Stimulated activated CD8-positive, alpha-beta memory T cell treated with anti-CD3 and anti-CD28 coated beads, Interleukin-4, amount 100 ng/mL, for 4 hours (primary cell): ENCODE data around the gene AKR1B15.
A peak's percentile ranks its signal among the peaks of the same experiment; 100 is the strongest.
"Not testable (repeated sequence)": the region's sequence is repeated elsewhere in the genome, so short reads cannot be mapped to it uniquely, and the experiment has no call there.

Experiments used
- DNase-seq, 2 donors: peaks; one replicate each; pipeline ENCODE4 v3.0.0-alpha.2; 2020; ENCODE audit warnings: low read depth in 2 of 2, low spot score in 1 of 2

Gene AKR1B15

GRCh38 chr7:134558370-134558769 lies 9.5 kb downstream of the AKR1B15 start:
- DNase-seq: no peak

- not testable (repeated sequence) for DNase-seq
Measured at GRCh38 chr7:134561616-134562015, 12.7 kb downstream of the AKR1B15 start.

- no peak for DNase-seq
Measured at GRCh38 chr7:134562136-134562535, 13.2 kb downstream of the AKR1B15 start.

GRCh38 chr7:134563398-134563749 lies 14.5 kb downstream of the AKR1B15 start:
- not testable (repeated sequence) for DNase-seq

- no peak for DNase-seq
Measured at GRCh38 chr7:134565643-134566136, 16.8 kb downstream of the AKR1B15 start.

- no peak for DNase-seq
Measured at GRCh38 chr7:134567368-134567767, 18.5 kb downstream of the AKR1B15 start.

GRCh38 chr7:134569962-134570361 lies 21.1 kb downstream of the AKR1B15 start:
- DNase-seq: not testable (repeated sequence)

GRCh38 chr7:134571101-134571500 lies 22.2 kb downstream of the AKR1B15 start:
- DNase-seq: no peak

GRCh38 chr7:134571746-134572461 lies 23.0 kb downstream of the AKR1B15 start:
- no peak for DNase-seq

- no peak for DNase-seq
Measured at GRCh38 chr7:134574322-134574721, 25.4 kb downstream of the AKR1B15 start.

- DNase-seq: no peak
Measured at GRCh38 chr7:134584290-134584689, 35.4 kb downstream of the AKR1B15 start.

GRCh38 chr7:134585897-134586296 lies 37.0 kb downstream of the AKR1B15 start:
- DNase-seq: no peak

GRCh38 chr7:134587750-134588149 lies 38.8 kb downstream of the AKR1B15 start:
- no peak for DNase-seq

GRCh38 chr7:134589491-134589941 lies 40.6 kb downstream of the AKR1B15 start:
- no peak for DNase-seq

- DNase-seq: no peak
Measured at GRCh38 chr7:134593530-134594392, 44.9 kb downstream of the AKR1B15 start.

- no peak for DNase-seq
Measured at GRCh38 chr7:134594877-134595276, 46.0 kb downstream of the AKR1B15 start.

GRCh38 chr7:134599371-134599770 lies 50.5 kb downstream of the AKR1B15 start:
- DNase-seq: no peak

- no peak for DNase-seq
Measured at GRCh38 chr7:134601459-134601858, 52.5 kb downstream of the AKR1B15 start.

GRCh38 chr7:134602881-134603451 lies 54.1 kb downstream of the AKR1B15 start:
- no peak for DNase-seq

- DNase-seq: peak; percentile 20 to 24
Measured at GRCh38 chr7:134605978-134606923, 57.3 kb downstream of the AKR1B15 start.
